ENCODE measurements around the gene TLE2.

- TF ChIP-seq, protein P1, sequence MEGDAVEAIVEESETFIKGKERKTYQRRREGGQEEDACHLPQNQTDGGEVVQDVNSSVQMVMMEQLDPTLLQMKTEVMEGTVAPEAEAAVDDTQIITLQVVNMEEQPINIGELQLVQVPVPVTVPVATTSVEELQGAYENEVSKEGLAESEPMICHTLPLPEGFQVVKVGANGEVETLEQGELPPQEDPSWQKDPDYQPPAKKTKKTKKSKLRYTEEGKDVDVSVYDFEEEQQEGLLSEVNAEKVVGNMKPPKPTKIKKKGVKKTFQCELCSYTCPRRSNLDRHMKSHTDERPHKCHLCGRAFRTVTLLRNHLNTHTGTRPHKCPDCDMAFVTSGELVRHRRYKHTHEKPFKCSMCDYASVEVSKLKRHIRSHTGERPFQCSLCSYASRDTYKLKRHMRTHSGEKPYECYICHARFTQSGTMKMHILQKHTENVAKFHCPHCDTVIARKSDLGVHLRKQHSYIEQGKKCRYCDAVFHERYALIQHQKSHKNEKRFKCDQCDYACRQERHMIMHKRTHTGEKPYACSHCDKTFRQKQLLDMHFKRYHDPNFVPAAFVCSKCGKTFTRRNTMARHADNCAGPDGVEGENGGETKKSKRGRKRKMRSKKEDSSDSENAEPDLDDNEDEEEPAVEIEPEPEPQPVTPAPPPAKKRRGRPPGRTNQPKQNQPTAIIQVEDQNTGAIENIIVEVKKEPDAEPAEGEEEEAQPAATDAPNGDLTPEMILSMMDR (conservative IDR thresholded peaks at IDR 0.05): no peak
- no peak for TF ChIP-seq EZH2 (IDR thresholded peaks at IDR 0.05; ENCODE audit: low read depth)
Observed at GRCh38 chr19:2987797-2988196, 41.3 kb downstream of the TLE2 start.

All from PC-9 (cell line).